GM18909 (cell line): ENCODE data around the gene PRRT3.
"Not testable (repeated sequence)": the region's sequence is repeated elsewhere in the genome, so short reads cannot be mapped to it uniquely, and the experiment has no call there.

Experiments
- ATAC-seq: cut with Tn5 transposase; IDR thresholded peaks from one replicate; pipeline ENCODE4 v1.9.1; 2021; ENCODE audit warnings: mild to moderate bottlenecking; ENCODE audit not compliant: unreplicated experiment, poor library complexity

Gene PRRT3

DNA sequence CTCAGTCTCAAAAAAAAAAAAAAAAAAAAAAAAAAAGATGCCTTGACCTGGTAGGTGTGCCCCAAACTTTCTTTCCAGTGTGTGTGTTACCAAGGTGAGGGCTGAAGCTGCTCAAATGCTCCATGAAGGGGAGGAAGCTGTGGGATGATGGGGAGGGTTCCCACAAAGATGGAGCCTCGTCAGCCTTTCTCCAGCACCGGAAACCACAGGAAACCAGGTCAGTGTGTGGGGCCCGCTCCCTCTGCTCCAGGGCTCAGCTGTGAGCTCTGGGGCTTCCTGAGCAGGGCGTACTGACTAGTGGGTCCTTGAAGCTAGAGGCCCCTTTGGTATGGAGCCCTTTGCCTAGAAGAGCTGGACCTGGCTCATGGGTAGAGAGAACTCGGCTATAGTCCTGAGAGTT, 50.2 kb downstream of the PRRT3 start:
- no peak for ATAC-seq

DNA sequence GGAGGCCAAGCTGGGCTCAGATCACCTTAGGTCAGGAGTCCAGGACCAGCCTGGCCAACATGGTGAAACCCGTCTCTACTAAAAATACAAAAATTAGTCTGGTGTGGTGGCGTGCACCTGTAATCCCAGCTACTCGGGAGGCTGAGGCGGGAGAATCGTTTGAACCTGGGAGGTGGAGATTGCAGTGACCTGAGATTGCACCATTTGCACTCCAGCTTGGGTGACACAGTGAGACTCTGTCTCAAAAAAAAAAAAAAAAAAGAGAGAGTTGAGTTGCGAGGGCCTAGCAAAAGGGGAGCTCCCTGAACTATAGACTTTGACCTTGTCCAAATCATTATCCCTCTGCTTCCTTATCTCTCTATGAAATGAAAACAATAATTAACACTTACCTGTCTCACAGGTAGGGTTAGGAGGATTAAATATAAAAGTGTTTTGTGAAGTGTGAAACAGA, 51.2 kb downstream of the PRRT3 start:
- not testable (repeated sequence) for ATAC-seq

DNA sequence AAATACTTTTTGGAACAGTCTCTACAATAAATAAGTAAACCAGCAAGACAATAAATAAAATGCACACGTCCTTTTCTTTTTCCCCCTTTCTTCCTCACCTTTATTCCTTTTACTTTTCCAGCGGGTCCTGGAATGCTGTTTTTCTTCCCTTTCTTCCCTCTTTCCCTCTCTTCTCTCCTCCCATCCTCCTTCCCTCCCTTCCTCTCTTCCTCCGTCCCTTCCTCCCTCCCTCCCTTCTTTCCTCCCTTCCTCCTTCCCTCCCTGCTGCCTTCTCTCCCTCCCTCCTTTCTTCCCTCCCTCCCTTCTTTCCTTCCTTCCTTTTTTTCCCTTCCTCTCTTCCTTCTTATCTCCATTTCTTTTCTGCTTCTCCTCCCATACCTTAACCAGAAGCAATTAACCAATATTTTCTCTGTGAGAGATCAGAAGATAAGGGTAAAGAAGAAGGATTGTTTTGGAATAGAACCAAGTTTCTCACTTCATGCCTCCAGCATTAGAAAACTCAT, 52.9 kb downstream of the PRRT3 start:
- ATAC-seq = no peak

DNA sequence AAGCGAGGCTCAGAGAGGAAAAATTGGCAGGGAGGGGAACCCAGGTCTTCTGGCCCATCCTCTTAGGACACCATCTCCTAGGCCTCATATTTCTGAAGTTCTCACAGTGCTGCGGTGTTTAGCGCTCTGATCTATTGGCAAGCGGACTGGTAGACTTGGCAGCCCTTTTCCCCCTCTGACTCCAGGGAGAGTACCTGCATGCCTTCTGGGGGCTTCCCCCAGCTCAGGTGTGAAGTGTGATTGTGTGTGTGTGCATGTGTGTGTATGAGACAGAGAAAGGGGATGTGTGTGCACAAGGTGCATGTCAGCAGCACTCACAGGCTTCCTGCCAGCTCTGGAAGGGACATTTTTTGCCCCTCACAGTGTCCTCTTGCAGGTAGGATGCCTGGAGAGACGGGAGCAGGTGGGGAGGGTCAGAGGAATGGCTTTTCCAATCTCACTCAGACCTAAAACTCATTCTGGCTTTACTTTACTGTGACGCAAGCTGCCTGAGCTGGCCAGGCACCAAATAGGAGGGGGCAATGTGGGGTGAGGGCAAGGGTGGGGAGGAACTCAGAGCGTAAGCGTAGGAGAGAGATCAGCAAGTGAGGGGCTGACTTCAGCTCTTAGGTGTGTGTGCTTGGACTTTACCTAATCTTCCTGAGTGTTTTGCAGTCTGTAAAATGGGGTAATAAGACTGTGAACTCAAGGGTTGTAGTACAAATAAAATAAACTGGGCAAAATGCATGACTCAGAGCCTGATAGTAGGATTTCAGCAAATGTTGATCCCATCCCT, 53.6 kb downstream of the PRRT3 start:
- no peak for ATAC-seq

DNA sequence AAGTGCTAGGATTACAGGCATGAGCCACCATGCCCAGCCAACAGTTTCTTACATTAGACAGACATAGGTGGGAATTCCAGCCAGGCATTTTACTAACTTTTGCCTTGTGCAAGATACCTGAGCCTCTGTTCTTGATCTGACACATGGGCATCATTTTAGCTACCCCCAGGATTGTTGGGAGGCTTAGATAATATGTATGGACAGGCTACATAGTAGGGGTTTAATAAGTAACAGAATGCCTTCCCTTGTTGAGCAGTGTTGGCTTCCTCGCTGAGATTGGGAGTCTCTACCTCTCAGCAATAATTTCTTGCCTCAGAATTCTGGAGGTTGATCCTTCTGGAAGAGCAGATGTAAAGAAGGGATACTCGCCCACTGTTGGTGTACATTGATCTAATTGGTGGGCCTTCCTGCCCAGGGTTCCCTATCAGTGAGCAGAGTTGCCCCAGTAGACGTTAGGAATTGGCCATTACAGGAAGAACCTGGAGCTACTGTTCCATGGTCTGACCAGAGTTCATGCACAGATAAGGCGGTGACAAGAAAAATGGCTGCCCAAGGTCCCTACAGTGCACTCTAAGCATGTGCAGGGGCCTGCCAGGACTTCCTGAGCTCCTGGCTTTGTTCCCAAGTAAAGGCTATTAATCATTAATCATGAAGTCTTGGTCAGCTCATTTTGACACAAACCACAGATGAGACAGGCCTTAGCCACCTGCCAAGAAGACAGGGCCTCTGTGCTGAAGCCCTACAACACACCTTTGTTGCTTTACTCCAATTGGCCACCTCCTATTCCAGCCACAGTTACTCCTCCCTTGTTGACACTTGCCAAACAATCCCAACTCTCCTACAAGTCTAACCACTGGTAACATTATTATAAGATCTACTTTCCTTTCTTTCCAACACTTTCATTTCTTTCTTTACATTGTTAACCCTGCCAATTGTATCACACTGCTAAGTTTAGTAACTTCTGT, 54.5 kb downstream of the PRRT3 start:
- ATAC-seq = peak; percentile 57

DNA sequence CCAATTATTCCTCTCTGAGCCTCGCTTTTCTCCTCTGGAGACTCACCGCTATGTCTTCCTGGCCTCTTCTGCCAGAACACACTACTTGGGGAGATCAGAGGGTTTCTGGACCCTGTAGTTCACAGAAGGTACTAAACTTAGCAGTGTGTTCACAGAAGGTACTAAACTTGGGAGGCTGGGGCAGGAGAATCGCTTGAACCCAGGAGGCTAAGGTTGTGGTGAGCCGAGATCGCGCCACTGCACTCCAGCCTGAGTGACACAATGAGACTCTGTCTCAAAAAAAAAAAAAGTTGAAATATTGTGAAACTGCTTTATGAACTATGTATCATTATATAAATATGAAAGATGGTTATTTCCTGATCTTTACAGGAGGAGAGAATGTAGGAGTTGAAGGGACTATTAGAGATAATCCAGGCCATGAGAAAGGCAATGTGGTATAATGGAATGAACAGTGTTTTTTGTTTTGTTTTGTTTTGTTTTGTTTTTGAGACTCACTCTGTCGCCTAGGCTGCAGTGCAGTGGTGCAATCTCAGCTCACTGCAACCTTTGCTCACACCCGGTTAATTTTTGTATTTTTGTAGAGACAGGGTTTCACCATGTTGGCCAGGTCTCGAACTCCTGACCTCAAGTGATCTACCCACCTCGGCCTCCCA, 55.3 kb downstream of the PRRT3 start:
- ATAC-seq = not testable (repeated sequence)

DNA sequence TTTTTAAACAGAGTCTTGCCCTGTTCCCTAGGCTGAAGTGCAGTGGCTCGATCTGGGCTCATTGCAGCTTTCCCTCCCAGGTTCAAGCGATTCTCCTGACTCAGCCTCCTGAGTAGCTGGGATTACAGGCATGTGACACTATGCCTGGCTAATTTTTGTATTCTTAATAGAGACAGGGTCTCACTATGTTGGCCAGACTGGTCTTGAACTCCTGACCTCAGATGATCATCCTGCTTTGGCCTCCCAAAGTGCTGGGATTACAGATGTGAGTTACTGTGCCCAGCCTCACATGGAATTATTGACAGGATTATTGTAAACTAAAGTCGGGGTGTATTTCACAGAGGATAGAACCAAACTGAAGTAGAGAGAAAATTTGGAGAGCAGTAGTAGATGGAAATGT, 56.5 kb downstream of the PRRT3 start:
- ATAC-seq = not testable (repeated sequence)
